SK-N-SH treated with all-trans-retinoic acid at 6 μM for 48 hours (cell line): ENCODE measurements around the gene ABCA10.
"Not testable (repeated sequence)": the region's sequence is repeated elsewhere in the genome, so short reads cannot be mapped to it uniquely, and the experiment has no call there.

Experiments used
- ATAC-seq: fragments of 200-7000 bp; cut with Tn5 transposase; 3 replicates; pipeline ENCODE4 v1.9.1; 2020; ENCODE audit warnings: mild to moderate bottlenecking, moderate library complexity
- ARNTL ChIP-seq: fragments of 450-650 bp; formaldehyde crosslinking; IDR thresholded peaks from 2 replicates; pipeline ENCODE4 v1.5.0; 2020; ENCODE audit warnings: low read depth, mild to moderate bottlenecking, moderate library complexity, borderline replicate concordance
- BACH2 ChIP-seq: fragments of 250-450 bp; sonication (Bioruptor Pico); IDR thresholded peaks from 2 replicates; pipeline ENCODE4 v1.9.0; 2021; ENCODE audit warnings: mild to moderate bottlenecking, borderline replicate concordance
- CSDC2 ChIP-seq: fragments of 250-450 bp; sonication (Bioruptor Pico); IDR thresholded peaks from 2 replicates; pipeline ENCODE4 v1.5.0; 2020; ENCODE audit warnings: mild to moderate bottlenecking, moderate library complexity
- GLIS3 ChIP-seq: fragments of 250-450 bp; sonication (Bioruptor Pico); IDR thresholded peaks from 2 replicates; pipeline ENCODE4 v1.5.0; 2020; ENCODE audit warnings: mild to moderate bottlenecking, moderate library complexity
- ISL1 ChIP-seq: fragments of 250-450 bp; sonication (Bioruptor Pico); IDR thresholded peaks from 2 replicates; pipeline ENCODE4 v2.1.2; 2022; ENCODE audit warnings: mild to moderate bottlenecking, moderate library complexity
- PPARA ChIP-seq: fragments of 250-450 bp; sonication (Bioruptor Pico); IDR thresholded peaks from 2 replicates; pipeline ENCODE4 v1.5.0; 2020; ENCODE audit warnings: mild to moderate bottlenecking, borderline replicate concordance
- RARB ChIP-seq: fragments of 250-450 bp; sonication (Bioruptor Pico); IDR thresholded peaks from 2 replicates; pipeline ENCODE4 v1.8.0; 2021; ENCODE audit warnings: mild to moderate bottlenecking, moderate library complexity
- SNAI2 ChIP-seq: fragments of 250-450 bp; sonication (Bioruptor Pico); IDR thresholded peaks from 2 replicates; pipeline ENCODE4 v1.5.0; 2020; ENCODE audit warnings: mild to moderate bottlenecking, moderate library complexity
- TCF4 ChIP-seq: fragments of 250-450 bp; sonication (Bioruptor Pico); IDR thresholded peaks from 2 replicates; pipeline ENCODE4 v1.8.0; 2021; ENCODE audit warnings: mild to moderate bottlenecking, moderate library complexity, borderline replicate concordance
- TOX ChIP-seq: fragments of 250-450 bp; sonication (Bioruptor Pico); IDR thresholded peaks from 2 replicates; pipeline ENCODE4 v1.8.0; 2021; ENCODE audit warnings: mild to moderate bottlenecking, moderate library complexity, borderline replicate concordance
- ZC3H10 ChIP-seq: fragments of 250-450 bp; sonication (Bioruptor Pico); IDR thresholded peaks from 2 replicates; pipeline ENCODE4 v1.5.1; 2021; ENCODE audit warnings: mild to moderate bottlenecking, moderate library complexity
- ZFP3 ChIP-seq: fragments of 250-450 bp; sonication (Bioruptor Pico); IDR thresholded peaks from 2 replicates; pipeline ENCODE4 v1.5.0; 2020; ENCODE audit warnings: mild to moderate bottlenecking, moderate library complexity
- ZFP30 ChIP-seq: fragments of 450-650 bp; formaldehyde crosslinking; IDR thresholded peaks from 2 replicates; pipeline ENCODE4 v1.5.0; 2022; ENCODE audit warnings: mild to moderate bottlenecking, moderate library complexity
- ZNF70 ChIP-seq: fragments of 450-650 bp; formaldehyde crosslinking; IDR thresholded peaks from 2 replicates; pipeline ENCODE4 v1.5.0; 2020; ENCODE audit warnings: mild to moderate bottlenecking, moderate library complexity
- ZNF8 ChIP-seq: fragments of 450-650 bp; formaldehyde crosslinking; IDR thresholded peaks from 2 replicates; pipeline ENCODE4 v1.5.0; 2020; ENCODE audit warnings: mild to moderate bottlenecking, moderate library complexity
- TF ChIP-seq, protein P1 (sequence below): fragments of 250-450 bp; sonication (Bioruptor Pico); IDR thresholded peaks from 2 replicates; pipeline ENCODE4 v1.5.1; 2021; ENCODE audit warnings: mild to moderate bottlenecking, moderate library complexity
- TF ChIP-seq, protein P2 (sequence below): fragments of 250-450 bp; sonication (Bioruptor Pico); IDR thresholded peaks from 2 replicates; pipeline ENCODE4 v1.5.1; 2020; ENCODE audit warnings: low read depth, mild to moderate bottlenecking, moderate library complexity
- TF ChIP-seq, protein P3 (sequence below): fragments of 250-450 bp; sonication (Bioruptor Pico); IDR thresholded peaks from 2 replicates; pipeline ENCODE4 v1.5.0; 2020; ENCODE audit warnings: mild to moderate bottlenecking, moderate library complexity
- TF ChIP-seq, protein P4 (sequence below): fragments of 250-450 bp; sonication (Bioruptor Pico); IDR thresholded peaks from 2 replicates; pipeline ENCODE4 v1.8.0; 2020; ENCODE audit warnings: mild to moderate bottlenecking, moderate library complexity, borderline replicate concordance

ABCA10 gene

DNA sequence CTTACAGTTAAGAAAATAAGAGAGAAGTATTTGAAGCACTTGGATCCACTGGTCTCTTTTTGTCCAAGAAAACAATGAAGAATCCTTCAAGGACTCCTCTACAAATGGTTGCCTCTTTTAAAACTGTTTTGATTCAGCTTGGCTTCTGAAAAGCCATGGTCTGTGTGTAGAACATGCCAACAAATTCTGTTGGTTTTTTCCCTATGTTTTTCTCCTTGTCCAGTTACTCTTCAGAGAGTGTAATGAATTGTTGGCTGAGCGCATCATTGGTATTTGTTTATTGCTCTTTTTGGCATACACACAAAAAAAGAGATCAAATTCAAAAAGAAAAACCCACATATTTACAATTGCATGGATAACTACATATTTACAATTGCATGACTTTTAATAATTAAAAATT lies at the start of gene ABCA10:
ABCA10 (minus strand) TSS at position 249 of the 400 bp plus-strand sequence. CDS start 3,466 bp downstream, outside the sequence.
- ATAC-seq, result no peak
- TF ChIP-seq ISL1 (CRISPR knock-in tag), result no peak
- TF ChIP-seq, protein P1, sequence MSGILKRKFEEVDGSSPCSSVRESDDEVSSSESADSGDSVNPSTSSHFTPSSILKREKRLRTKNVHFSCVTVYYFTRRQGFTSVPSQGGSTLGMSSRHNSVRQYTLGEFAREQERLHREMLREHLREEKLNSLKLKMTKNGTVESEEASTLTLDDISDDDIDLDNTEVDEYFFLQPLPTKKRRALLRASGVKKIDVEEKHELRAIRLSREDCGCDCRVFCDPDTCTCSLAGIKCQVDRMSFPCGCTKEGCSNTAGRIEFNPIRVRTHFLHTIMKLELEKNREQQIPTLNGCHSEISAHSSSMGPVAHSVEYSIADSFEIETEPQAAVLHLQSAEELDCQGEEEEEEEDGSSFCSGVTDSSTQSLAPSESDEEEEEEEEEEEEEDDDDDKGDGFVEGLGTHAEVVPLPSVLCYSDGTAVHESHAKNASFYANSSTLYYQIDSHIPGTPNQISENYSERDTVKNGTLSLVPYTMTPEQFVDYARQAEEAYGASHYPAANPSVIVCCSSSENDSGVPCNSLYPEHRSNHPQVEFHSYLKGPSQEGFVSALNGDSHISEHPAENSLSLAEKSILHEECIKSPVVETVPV (CRISPR knock-in tag), result no peak
- TF ChIP-seq, protein P2, sequence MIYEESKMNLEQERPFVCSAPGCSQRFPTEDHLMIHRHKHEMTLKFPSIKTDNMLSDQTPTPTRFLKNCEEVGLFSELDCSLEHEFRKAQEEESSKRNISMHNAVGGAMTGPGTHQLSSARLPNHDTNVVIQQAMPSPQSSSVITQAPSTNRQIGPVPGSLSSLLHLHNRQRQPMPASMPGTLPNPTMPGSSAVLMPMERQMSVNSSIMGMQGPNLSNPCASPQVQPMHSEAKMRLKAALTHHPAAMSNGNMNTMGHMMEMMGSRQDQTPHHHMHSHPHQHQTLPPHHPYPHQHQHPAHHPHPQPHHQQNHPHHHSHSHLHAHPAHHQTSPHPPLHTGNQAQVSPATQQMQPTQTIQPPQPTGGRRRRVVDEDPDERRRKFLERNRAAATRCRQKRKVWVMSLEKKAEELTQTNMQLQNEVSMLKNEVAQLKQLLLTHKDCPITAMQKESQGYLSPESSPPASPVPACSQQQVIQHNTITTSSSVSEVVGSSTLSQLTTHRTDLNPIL (CRISPR knock-in tag), result no peak
- TF ChIP-seq, protein P3, sequence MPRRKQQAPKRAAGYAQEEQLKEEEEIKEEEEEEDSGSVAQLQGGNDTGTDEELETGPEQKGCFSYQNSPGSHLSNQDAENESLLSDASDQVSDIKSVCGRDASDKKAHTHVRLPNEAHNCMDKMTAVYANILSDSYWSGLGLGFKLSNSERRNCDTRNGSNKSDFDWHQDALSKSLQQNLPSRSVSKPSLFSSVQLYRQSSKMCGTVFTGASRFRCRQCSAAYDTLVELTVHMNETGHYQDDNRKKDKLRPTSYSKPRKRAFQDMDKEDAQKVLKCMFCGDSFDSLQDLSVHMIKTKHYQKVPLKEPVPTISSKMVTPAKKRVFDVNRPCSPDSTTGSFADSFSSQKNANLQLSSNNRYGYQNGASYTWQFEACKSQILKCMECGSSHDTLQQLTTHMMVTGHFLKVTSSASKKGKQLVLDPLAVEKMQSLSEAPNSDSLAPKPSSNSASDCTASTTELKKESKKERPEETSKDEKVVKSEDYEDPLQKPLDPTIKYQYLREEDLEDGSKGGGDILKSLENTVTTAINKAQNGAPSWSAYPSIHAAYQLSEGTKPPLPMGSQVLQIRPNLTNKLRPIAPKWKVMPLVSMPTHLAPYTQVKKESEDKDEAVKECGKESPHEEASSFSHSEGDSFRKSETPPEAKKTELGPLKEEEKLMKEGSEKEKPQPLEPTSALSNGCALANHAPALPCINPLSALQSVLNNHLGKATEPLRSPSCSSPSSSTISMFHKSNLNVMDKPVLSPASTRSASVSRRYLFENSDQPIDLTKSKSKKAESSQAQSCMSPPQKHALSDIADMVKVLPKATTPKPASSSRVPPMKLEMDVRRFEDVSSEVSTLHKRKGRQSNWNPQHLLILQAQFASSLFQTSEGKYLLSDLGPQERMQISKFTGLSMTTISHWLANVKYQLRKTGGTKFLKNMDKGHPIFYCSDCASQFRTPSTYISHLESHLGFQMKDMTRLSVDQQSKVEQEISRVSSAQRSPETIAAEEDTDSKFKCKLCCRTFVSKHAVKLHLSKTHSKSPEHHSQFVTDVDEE (CRISPR knock-in tag), result no peak
- no peak for TF ChIP-seq CSDC2 (CRISPR knock-in tag)
- TF ChIP-seq, protein P4, sequence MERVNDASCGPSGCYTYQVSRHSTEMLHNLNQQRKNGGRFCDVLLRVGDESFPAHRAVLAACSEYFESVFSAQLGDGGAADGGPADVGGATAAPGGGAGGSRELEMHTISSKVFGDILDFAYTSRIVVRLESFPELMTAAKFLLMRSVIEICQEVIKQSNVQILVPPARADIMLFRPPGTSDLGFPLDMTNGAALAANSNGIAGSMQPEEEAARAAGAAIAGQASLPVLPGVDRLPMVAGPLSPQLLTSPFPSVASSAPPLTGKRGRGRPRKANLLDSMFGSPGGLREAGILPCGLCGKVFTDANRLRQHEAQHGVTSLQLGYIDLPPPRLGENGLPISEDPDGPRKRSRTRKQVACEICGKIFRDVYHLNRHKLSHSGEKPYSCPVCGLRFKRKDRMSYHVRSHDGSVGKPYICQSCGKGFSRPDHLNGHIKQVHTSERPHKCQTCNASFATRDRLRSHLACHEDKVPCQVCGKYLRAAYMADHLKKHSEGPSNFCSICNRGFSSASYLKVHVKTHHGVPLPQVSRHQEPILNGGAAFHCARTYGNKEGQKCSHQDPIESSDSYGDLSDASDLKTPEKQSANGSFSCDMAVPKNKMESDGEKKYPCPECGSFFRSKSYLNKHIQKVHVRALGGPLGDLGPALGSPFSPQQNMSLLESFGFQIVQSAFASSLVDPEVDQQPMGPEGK (CRISPR knock-in tag), result no peak
- TF ChIP-seq TOX (CRISPR knock-in tag), result no peak
- no peak for TF ChIP-seq RARB (CRISPR knock-in tag)
- TF ChIP-seq, all 23 proteins: peak for 0

GRCh38 chr17:69276279-69276678 lies 47.7 kb upstream of the ABCA10 start:
- peak; percentile 30; the same call in 1 of the 2 replicates for TF ChIP-seq ZNF8
- ATAC-seq, result not testable (repeated sequence)

DNA sequence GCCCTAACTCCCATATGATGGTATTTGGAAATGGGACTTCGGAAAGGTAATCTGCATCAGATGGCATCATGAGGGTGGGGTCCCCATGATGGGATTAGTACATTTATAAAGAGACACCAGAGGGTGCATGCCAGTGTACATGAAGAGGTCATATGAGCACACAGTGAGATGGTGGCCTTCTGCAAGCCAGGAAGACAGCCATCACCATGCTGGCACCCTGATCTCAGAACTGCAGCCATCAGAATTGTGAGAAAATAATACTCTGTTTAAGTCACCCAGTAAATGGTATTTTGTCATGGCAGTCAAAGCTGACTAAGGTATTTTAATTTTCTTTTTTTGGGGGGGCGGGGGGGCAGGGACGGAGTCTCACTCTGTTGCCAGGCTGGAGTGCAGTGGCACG lies 47.1 kb upstream of the ABCA10 start:
- no peak for TF ChIP-seq GLIS3 (CRISPR knock-in tag)
- TF ChIP-seq, protein P2 (CRISPR knock-in tag), result no peak
- TF ChIP-seq, protein P1 (CRISPR knock-in tag), result no peak
- ATAC-seq, result no peak

DNA sequence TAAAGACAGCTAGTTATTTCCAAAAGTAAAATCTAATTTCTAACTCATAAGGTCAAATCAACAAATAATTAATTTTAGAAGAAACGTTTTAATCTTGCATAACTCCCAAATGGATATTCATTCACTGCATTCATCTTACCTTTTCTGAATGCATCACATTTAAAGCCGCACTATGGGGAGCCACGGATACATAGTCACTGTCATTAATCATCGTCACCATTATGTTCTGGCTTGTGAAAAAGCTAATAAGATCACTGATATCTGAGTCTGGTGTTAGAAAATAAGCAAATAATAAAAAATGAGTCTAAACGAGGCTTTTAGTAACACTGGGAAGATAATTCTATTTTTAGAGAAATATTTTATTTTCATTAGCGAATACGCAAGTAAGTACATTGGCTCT lies 42.4 kb upstream of the ABCA10 start:
- TF ChIP-seq, protein P4 (CRISPR knock-in tag), result no peak
- no peak for TF ChIP-seq ZNF8
- TF ChIP-seq, protein P2 (CRISPR knock-in tag), result no peak
- TF ChIP-seq TOX (CRISPR knock-in tag), result no peak
- TF ChIP-seq TCF4, result no peak
- no peak for TF ChIP-seq SNAI2 (CRISPR knock-in tag)
- no peak for TF ChIP-seq BACH2 (CRISPR knock-in tag)
- no peak for TF ChIP-seq RARB (CRISPR knock-in tag)
- no peak for TF ChIP-seq ZFP30 (CRISPR knock-in tag)
- TF ChIP-seq ZC3H10 (CRISPR knock-in tag), result no peak
- TF ChIP-seq ARNTL (CRISPR knock-in tag), result no peak
- TF ChIP-seq, protein P1 (CRISPR knock-in tag), result no peak
- TF ChIP-seq GLIS3 (CRISPR knock-in tag), result no peak
- TF ChIP-seq PPARA, result no peak
- no peak for TF ChIP-seq ISL1 (CRISPR knock-in tag)
- TF ChIP-seq ZFP3 (CRISPR knock-in tag), result no peak
- TF ChIP-seq ZNF70 (CRISPR knock-in tag), result no peak
- ATAC-seq, result no peak
